ENCODE results near the gene KCNJ6. TPM values are rescaled to one million over a fixed set of nuclear protein-coding genes. Genes with fewer than 3 reads are reported as not detected.

The KCNJ6 gene
- total and polyA plus RNA-seq, 8 donors, result 0.03 to 0.28 (median 0.17) TPM

DNA sequence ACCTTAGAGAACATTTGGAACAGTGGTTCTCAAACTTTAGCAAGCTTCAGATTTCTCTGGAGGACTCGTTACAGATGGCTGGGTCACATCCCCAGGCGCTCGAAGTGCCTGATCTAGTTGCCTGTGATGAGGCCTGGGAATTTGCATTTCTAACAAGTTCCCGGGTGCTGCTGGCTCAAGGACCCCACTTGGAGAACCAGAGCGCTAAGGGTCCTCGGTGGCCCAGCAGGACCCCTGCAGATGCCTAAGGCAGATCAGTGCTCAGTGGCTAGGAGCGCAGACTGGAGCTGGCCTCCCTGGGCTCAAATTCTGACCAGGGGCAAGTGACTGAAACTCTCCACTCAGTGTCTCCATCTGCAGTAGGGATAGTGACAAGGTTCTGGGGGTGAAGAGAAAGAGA, 341.5 kb downstream of the KCNJ6 start:
- DNase-seq, result no peak
- ATAC-seq, result no peak
- Histone ChIP-seq H3K9me3 (peaks cover 0 to 17% of the 10 kb centered on the region in 2 donors), H3K27ac (no peak overlapping the region), H3K27me3 (no peaks in the 10 kb centered on the region), H3K4me1 (no peaks in the 10 kb centered on the region), H3K36me3 (no peaks in the 10 kb centered on the region), H3K4me3 (no peak overlapping the region)
- intact Hi-C loops (cut with DNase I), result no loop called here
- TF ChIP-seq CTCF (IDR thresholded peaks at IDR 0.05), result no peak

DNA sequence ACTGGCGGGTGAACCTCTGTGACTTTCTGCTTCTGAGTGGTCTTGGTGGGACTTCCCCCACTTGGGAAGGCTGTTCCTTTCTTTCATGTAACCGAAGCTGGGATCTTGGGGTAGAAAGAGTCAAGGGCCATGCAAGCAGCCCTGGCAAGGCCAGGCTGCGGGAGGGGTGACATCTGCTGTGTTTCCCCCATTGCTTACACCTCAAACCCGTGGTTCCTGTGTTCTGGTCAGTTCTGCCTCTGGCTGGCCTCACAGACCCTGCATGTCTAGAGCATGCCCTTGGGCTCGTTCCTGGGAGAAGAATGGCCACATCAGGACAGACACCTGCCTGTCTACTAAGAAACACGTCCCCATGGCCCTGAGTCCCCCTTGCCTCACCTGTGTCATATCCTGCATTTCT, 341.9 kb downstream of the KCNJ6 start:
- Histone ChIP-seq H3K27ac (no peak overlapping the region), H3K36me3 (no peaks in the 10 kb centered on the region), H3K4me3 (no peak overlapping the region), H3K9me3 (peaks cover 0 to 16% of the 10 kb centered on the region in 2 donors), H3K27me3 (no peaks in the 10 kb centered on the region), H3K4me1 (no peaks in the 10 kb centered on the region)
- no peak for DNase-seq
- ATAC-seq, result no peak
- intact Hi-C loops (cut with DNase I), result no loop called here
- no peak for TF ChIP-seq CTCF (IDR thresholded peaks at IDR 0.05)

GRCh38 chr21:37571442-37571841, 344.8 kb downstream of the KCNJ6 start:
- no peak overlapping the region for H3K27ac ChIP-seq
- ATAC-seq (no peak), DNase-seq (no peak)
- no peaks in the 10 kb centered on the region for H3K9me3 ChIP-seq
- H3K27me3 ChIP-seq, result no peaks in the 10 kb centered on the region
- H3K4me3 ChIP-seq, result no peak overlapping the region
- H3K36me3 ChIP-seq, result no peaks in the 10 kb centered on the region
- TF ChIP-seq CTCF (IDR thresholded peaks at IDR 0.05), result no peak
- intact Hi-C loops (cut with DNase I), result no loop called here
- no peaks in the 10 kb centered on the region for H3K4me1 ChIP-seq

- Histone ChIP-seq H3K4me3 (no peak overlapping the region), H3K4me1 (peaks cover 0 to 14% of the 10 kb centered on the region in 2 donors), H3K36me3 (no peaks in the 10 kb centered on the region), H3K27me3 (no peaks in the 10 kb centered on the region), H3K27ac (no peak overlapping the region), H3K9me3 (no peaks in the 10 kb centered on the region)
- no peak for DNase-seq
- intact Hi-C loops (cut with DNase I), result no loop called here
- no peak for TF ChIP-seq CTCF (IDR thresholded peaks at IDR 0.05)
- no peak for ATAC-seq
Observed at GRCh38 chr21:37568916-37569315, 347.3 kb downstream of the KCNJ6 start.

DNA sequence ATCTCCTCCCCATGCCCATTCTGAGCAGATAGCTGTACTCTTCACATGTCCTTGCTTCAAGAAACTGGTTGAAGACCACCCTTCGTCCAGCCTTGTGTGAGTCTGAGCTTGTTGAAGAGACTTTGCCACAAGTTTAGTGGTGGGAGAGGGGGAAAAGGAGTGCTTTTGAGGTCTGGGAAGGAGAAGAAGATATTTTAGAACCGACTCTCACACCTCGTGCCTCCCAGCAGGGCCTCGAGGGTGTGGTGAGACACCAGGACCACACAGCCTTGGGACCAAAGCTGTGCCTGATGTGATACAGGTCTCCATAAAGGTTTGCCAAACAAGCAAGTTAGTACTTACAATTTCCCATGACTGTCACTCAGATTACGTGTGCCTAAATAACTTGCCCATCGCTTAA, 347.8 kb downstream of the KCNJ6 start:
- no peak overlapping the region for H3K27ac ChIP-seq
- no peak for TF ChIP-seq CTCF (IDR thresholded peaks at IDR 0.05)
- H3K4me1 ChIP-seq, result peaks cover under 1 to 14% of the 10 kb centered on the region in 2 donors
- no peaks in the 10 kb centered on the region for H3K36me3 ChIP-seq
- no peak overlapping the region for H3K4me3 ChIP-seq
- intact Hi-C loops (cut with DNase I), result no loop called here
- H3K27me3 ChIP-seq, result no peaks in the 10 kb centered on the region
- ATAC-seq, result no peak
- no peaks in the 10 kb centered on the region for H3K9me3 ChIP-seq
- DNase-seq, result no peak
